Naive thymus-derived CD4-positive, alpha-beta T cell (primary cell): ENCODE results near the gene GAB3. TPM values are rescaled to one million over a fixed set of nuclear protein-coding genes. Genes with fewer than 3 reads are reported as not detected.

ENCODE experiments used
- ATAC-seq: fragments of 150-1000 bp; cut with Tn5 transposase; 2 replicates; pipeline ENCODE4 v1.10.0; 2021; ENCODE audit warnings: mild to moderate bottlenecking, moderate library complexity
- CTCF ChIA-PET: fragments of 350-600 bp; sonication (Branson Sonifier 250); formaldehyde crosslinking; loops from one replicate; lab custom pipeline; 2021; ENCODE audit warnings: antibody characterized with exemption; lab: Charles Lee
- POLR2A ChIA-PET: fragments of 350-600 bp; sonication (Branson Sonifier 250); formaldehyde crosslinking; loops from one replicate; lab custom pipeline; 2021; ENCODE audit warnings: antibody characterized with exemption, inconsistent platforms; lab: Charles Lee
- DNase-seq, 9 donors: peaks; one replicate each; pipeline versions ENCODE4 v3.0.0 to v3.0.0-alpha.2; 2020 to 2022; ENCODE audit warnings: mixed read lengths in 1 of 9
- H3K27ac ChIP-seq: one replicate; pipeline ENCODE4 v1.7.0; 2013; ENCODE audit warnings: mild to moderate bottlenecking, low read depth, low read length, moderate library complexity
- H3K27me3 ChIP-seq, 2 donors: one replicate each; pipeline ENCODE4 v1.7.0; 2013; ENCODE audit warnings: low read length in 2 of 2, mild to moderate bottlenecking in 2 of 2, moderate library complexity in 2 of 2; ENCODE audit not compliant: control insufficient read depth in 2 of 2, insufficient read depth in 2 of 2
- H3K36me3 ChIP-seq, 3 experiments: 1 replicate in 2 of 3; 2 replicates in 1 of 3; pipeline ENCODE4 v1.7.0; 2013; ENCODE audit warnings: low read length in 3 of 3, mild to moderate bottlenecking in 3 of 3, moderate library complexity in 1 of 3; ENCODE audit not compliant: insufficient read depth in 3 of 3, control insufficient read depth in 2 of 3
- H3K4me1 ChIP-seq, 2 donors: one replicate each; pipeline ENCODE4 v1.7.0; 2013; ENCODE audit warnings: low read length in 2 of 2, mild to moderate bottlenecking in 2 of 2, moderate library complexity in 1 of 2; ENCODE audit not compliant: control insufficient read depth in 2 of 2, insufficient read depth in 2 of 2
- H3K4me3 ChIP-seq: 2 replicates; pipeline ENCODE4 v1.7.0; 2013; ENCODE audit warnings: mild to moderate bottlenecking, low read length
- H3K9me3 ChIP-seq, 3 experiments: 1 replicate in 2 of 3; 2 replicates in 1 of 3; pipeline ENCODE4 v1.7.0; 2013; ENCODE audit warnings: low read length in 3 of 3; ENCODE audit not compliant: control insufficient read depth in 2 of 3
- H3K27ac Mint-ChIP-seq, 9 donors: one replicate each; pipeline ENCODE4 v1.8.0; 2020 to 2022; ENCODE audit warnings: mixed read lengths in 9 of 9, mild to moderate bottlenecking in 8 of 9, moderate library complexity in 5 of 9, inconsistent platforms in 2 of 9
- H3K27me3 Mint-ChIP-seq, 5 donors: one replicate each; pipeline ENCODE4 v1.8.0; 2021 to 2022; ENCODE audit warnings: mixed read lengths in 5 of 5, mild to moderate bottlenecking in 1 of 5
- H3K36me3 Mint-ChIP-seq, 5 donors: one replicate each; pipeline ENCODE4 v1.8.0; 2020 to 2022; ENCODE audit warnings: mixed read lengths in 5 of 5, mild to moderate bottlenecking in 3 of 5, inconsistent platforms in 1 of 5
- H3K4me1 Mint-ChIP-seq, 7 donors: one replicate each; pipeline ENCODE4 v1.8.0; 2020 to 2022; ENCODE audit warnings: mixed read lengths in 7 of 7, mild to moderate bottlenecking in 3 of 7, inconsistent platforms in 1 of 7
- H3K4me3 Mint-ChIP-seq, 10 donors: one replicate each; pipeline ENCODE4 v1.8.0; 2020 to 2022; ENCODE audit warnings: mild to moderate bottlenecking in 10 of 10, mixed read lengths in 10 of 10, moderate library complexity in 6 of 10, inconsistent platforms in 2 of 10
- H3K9me3 Mint-ChIP-seq, 11 donors: one replicate each; pipeline ENCODE4 v1.8.0; 2020 to 2022; ENCODE audit warnings: mixed read lengths in 11 of 11, mild to moderate bottlenecking in 4 of 11, inconsistent platforms in 1 of 11, moderate library complexity in 1 of 11
- intact Hi-C, 2 donors: fragments of 100-400 bp; cut with micrococcal nuclease; formaldehyde crosslinking; loops; one replicate each; pipeline ENCODE4 v1.15.1; 2023
- polyA plus RNA-seq, 2 donors: library from polyadenylated mRNA; unstranded; fragments of 300-500 nt; fragmentation: Illumina TruSeq; gene quantifications; one replicate each; pipeline ENCODE4 v1.2.3, GENCODE V29; 2021
- total RNA-seq, 6 experiments: library from RNA in 5 of 6; stranded (reverse) in 5 of 6; gene quantifications; 1 replicate in 5 of 6; 2 replicates in 1 of 6; pipeline ENCODE4 v1.2.3 and lab custom pipeline; 2021 to 2026

The GAB3 gene, protein sequence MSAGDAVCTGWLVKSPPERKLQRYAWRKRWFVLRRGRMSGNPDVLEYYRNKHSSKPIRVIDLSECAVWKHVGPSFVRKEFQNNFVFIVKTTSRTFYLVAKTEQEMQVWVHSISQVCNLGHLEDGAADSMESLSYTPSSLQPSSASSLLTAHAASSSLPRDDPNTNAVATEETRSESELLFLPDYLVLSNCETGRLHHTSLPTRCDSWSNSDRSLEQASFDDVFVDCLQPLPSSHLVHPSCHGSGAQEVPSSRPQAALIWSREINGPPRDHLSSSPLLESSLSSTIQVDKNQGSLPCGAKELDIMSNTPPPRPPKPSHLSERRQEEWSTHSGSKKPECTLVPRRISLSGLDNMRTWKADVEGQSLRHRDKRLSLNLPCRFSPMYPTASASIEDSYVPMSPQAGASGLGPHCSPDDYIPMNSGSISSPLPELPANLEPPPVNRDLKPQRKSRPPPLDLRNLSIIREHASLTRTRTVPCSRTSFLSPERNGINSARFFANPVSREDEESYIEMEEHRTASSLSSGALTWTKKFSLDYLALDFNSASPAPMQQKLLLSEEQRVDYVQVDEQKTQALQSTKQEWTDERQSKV
- total RNA-seq = 10 to 100 TPM in 2 of 5 experiments, 1 to 10 TPM in 3; 4.9 to 28.5 (median 6.3) TPM
- 1 to 10 TPM in 1 of 2 donors, under 1 TPM in 1; 0.77 to 1.7 TPM for polyA plus RNA-seq
- total RNA-seq (lab: John Stamatoyannopoulos, UW) = 9.0 reads per million, percentile 34 among the genes with 10 or more reads in this experiment

DNA sequence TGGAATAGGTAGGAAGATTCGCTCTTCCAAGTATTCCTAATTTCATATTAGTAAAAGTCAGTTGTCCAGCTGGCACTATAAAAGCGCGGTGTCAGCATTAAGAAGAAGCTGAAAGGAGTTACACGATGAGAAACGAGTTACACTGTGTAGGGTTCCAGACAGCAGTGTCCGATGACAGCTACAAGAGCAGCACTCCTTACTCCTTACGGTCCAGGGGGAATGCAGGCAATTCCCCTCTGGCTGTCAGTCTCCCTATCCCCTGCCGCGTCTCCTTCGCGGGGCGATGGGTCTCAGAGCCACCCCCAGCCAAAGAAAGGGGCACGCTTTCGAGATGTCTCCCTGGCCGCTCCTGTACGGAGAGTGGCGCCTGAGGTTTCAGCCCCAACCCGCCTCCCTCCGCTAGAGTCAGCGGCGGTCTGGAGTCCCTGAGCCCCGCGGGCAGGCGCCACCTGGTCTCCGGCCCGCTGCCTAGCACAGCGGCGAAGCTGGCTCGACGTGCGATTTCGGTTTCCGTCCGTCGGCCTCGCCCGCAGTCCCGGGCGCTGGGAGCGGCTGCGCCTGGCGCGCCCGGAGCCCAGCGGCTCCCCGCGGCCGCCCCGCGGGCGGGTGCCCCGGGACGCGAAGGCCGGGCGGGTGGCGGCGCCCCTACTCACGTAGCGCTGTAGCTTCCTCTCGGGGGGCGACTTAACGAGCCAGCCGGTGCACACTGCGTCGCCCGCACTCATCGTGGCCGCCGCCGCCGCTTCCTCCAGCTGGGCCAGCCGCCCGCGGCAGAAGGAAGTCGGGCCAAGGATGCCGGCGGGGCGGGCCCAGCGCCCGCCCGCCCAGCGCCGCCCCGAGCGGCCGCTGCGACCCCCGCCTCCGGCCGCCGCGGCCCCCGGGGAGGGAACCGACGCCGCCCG, at the start of gene GAB3:
Gene GAB3 (minus strand): TSS at position 777 of the 902 bp plus-strand sequence. CDS start 52 bp downstream, at position 725.
- H3K9me3 ChIP-seq = no peaks in the 10 kb centered on the region
- peaks cover 0 to 27% (median 18%) of the 10 kb centered on the region in 7 donors for H3K4me1 Mint-ChIP-seq
- H3K4me3 Mint-ChIP-seq = peak within 1 kb of the TSS; percentile 71 to 85 (median 80)
- DNase-seq = peak; percentile 20 to 46 (median 41)
- intact Hi-C loops = loop anchor here (1.0 kb wide), 1 partner anchor 12 kb away; the partner anchor contains the start of gene DKC1 (in 2 of the 2)
- peaks cover 0 to 14% (median 0%) of the 10 kb centered on the region in 5 donors for H3K27me3 Mint-ChIP-seq
- no peaks in the 10 kb centered on the region for H3K9me3 Mint-ChIP-seq
- H3K4me3 ChIP-seq = peak within 1 kb of the TSS; percentile 51
- H3K36me3 Mint-ChIP-seq = peaks cover 0 to 6% (median 0%) of the 10 kb centered on the region in 5 donors
- peak; percentile 77 for ATAC-seq
- CTCF ChIA-PET = interaction anchor here (1.0 to 3.1 kb wide), 8 partner anchors 12 to 92 kb away, joined by 3 to 14 read pairs (median 4); partner anchors contain the start of gene DKC1
- peak within 1 kb of the TSS; percentile 62 for H3K27ac ChIP-seq
- H3K36me3 ChIP-seq = no peaks in the 10 kb centered on the region
- peaks cover 12 to 17% of the 10 kb centered on the region in 2 donors for H3K4me1 ChIP-seq
- POLR2A ChIA-PET = interaction anchor here (0.8 to 4.5 kb wide), 10 partner anchors 10 to 202 kb away, joined by 3 to 40 read pairs (median 3); partner anchors contain the start of gene DKC1
- H3K27me3 ChIP-seq = no peaks in the 10 kb centered on the region
- H3K27ac Mint-ChIP-seq = peak within 1 kb of the TSS; percentile 43 to 82 (median 59)

DNA sequence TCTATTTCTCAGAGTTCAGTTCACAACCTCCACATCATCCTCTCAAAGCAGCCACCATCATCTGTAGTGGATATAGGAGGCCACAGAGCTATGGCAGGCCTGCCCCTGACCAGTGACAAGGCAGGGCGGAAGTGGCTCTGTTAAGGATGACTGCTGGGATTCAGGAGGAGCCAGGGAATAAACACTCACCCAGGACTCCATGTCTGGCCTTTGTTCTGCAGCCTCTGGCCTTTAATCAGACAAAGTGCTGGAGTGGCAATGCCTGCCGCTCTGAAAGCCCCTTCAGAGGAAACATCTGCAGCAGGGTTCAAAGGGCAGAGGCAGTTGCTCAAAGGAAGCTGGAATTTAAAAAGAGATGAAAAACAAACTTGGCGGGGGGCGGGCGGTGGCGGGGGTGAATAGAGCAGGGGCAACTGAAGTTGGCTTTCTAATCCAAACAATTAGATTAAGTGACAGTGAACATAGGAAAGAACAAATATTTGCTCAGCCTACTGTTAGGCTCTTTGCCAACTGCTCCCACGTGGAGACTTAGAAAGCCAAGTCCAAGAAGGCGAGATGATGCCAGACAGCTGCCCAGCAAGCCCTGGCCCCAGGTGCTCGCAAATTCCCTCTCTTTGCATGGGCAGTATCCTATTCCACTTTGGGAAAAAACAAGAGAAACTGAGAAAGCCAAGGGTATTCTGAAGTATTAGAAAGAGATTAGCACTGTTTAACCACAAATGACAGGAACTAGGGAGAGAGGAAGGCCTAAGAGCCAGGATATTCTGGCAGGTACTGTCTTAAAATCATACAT, 48.9 kb upstream of the GAB3 start:
- no peaks in the 10 kb centered on the region for H3K27me3 ChIP-seq
- H3K36me3 Mint-ChIP-seq = peaks cover 0 to 12% (median 0%) of the 10 kb centered on the region in 5 donors
- intact Hi-C loops = loop anchor here (5.0 to 10.0 kb wide), 2 partner anchors 43 to 815 kb away; partner anchors contain the start of genes SPRY3 (in 1 of the 2) and TMLHE (in 1 of the 2)
- peaks cover 0 to 40% of the 10 kb centered on the region in 2 donors for H3K4me1 ChIP-seq
- CTCF ChIA-PET = no interaction called here
- DNase-seq (no peak), ATAC-seq (no peak)
- H3K27ac Mint-ChIP-seq = peak overlapping the region; percentile 22 to 84 (median 57)
- H3K27ac ChIP-seq = peak overlapping the region; percentile 39
- no peak overlapping the region for H3K4me3 ChIP-seq
- H3K4me1 Mint-ChIP-seq = peaks cover 20 to 73% (median 58%) of the 10 kb centered on the region in 7 donors
- H3K9me3 Mint-ChIP-seq = no peaks in the 10 kb centered on the region
- POLR2A ChIA-PET = interaction anchor here (1.7 kb wide), 1 partner anchor 37 kb away, joined by 6 read pairs; the partner anchor contains the start of gene DKC1
- no peaks in the 10 kb centered on the region for H3K27me3 Mint-ChIP-seq
- no peaks in the 10 kb centered on the region for H3K36me3 ChIP-seq
- H3K4me3 Mint-ChIP-seq = peak overlapping the region in 9 of 10 donors; percentile 31 to 77 (median 50)
- no peaks in the 10 kb centered on the region for H3K9me3 ChIP-seq

DNA sequence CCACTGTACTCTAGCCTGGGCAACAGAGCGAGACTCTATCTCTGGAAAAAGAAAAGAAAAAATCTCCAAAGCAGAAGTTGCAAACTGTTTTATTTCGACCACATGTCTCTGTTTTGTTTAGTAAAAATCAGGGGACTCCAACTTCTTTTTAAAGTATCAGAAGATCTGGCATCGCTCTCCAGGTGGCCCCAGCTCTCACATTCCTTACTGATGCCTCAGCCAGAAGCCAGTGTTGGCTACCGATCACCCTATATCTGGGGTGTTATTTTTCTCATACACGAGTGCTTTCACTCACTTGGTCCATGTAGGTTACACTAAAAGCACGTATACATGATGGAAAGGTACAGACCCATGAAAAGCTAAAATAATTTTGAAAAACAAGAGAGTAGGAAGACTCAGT, 46.1 kb upstream of the GAB3 start:
- CTCF ChIA-PET = no interaction called here
- Histone ChIP-seq H3K4me1 (peaks cover 0 to 28% of the 10 kb centered on the region in 2 donors), H3K4me3 (no peak overlapping the region), H3K27me3 (no peaks in the 10 kb centered on the region), H3K36me3 (no peaks in the 10 kb centered on the region), H3K9me3 (no peaks in the 10 kb centered on the region), H3K27ac (no peak overlapping the region)
- H3K4me3 Mint-ChIP-seq = no peak overlapping the region
- POLR2A ChIA-PET = interaction anchor here (0.6 kb wide), 1 partner anchor 22 kb away, joined by 3 read pairs; no protein-coding TSS in a partner anchor
- ATAC-seq (no peak), DNase-seq (no peak)
- no peaks in the 10 kb centered on the region for H3K9me3 Mint-ChIP-seq
- intact Hi-C loops = no loop called here
- H3K4me1 Mint-ChIP-seq = peaks cover 14 to 57% (median 34%) of the 10 kb centered on the region in 7 donors
- peaks cover 0 to 12% (median 0%) of the 10 kb centered on the region in 5 donors for H3K36me3 Mint-ChIP-seq
- no peaks in the 10 kb centered on the region for H3K27me3 Mint-ChIP-seq
- H3K27ac Mint-ChIP-seq = peak overlapping the region in 2 of 9 donors; percentile 28 to 29

DNA sequence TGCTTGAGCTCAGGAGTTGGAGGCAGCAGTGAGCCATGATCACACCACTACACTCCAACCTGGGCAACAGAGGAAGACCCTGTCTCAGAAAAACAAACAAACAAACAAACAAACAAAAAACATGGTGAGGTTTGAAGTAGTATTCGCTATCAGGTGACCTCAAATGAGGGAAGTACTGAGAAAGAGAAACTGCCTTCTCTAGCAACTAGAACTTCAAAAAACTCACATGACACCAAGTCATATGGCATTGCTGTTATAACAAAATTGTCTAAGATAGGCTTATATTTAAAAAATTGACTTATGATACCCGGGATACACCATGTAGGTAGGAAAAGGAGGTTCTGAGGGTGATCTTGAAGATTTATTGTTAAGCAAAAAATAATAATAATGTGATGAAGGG, 44.1 kb upstream of the GAB3 start:
- ChIA-PET POLR2A (interaction anchor here (2.2 kb wide), 1 partner anchor 12 kb away, joined by 9 read pairs; no protein-coding TSS in a partner anchor), CTCF (no interaction called here)
- no peak overlapping the region for H3K4me3 ChIP-seq
- Mint-ChIP-seq H3K36me3 (peaks cover 0 to 20% (median 3%) of the 10 kb centered on the region in 5 donors), H3K27me3 (no peaks in the 10 kb centered on the region), H3K4me3 (no peak overlapping the region), H3K27ac (no peak overlapping the region), H3K4me1 (peaks cover 9 to 43% (median 19%) of the 10 kb centered on the region in 7 donors), H3K9me3 (no peaks in the 10 kb centered on the region)
- ATAC-seq (no peak), DNase-seq (no peak)
- intact Hi-C loops = no loop called here
- H3K9me3 ChIP-seq = no peaks in the 10 kb centered on the region
- H3K36me3 ChIP-seq = no peaks in the 10 kb centered on the region
- H3K4me1 ChIP-seq = peaks cover 0 to 12% of the 10 kb centered on the region in 2 donors
- H3K27me3 ChIP-seq = no peaks in the 10 kb centered on the region
- no peak overlapping the region for H3K27ac ChIP-seq

DNA sequence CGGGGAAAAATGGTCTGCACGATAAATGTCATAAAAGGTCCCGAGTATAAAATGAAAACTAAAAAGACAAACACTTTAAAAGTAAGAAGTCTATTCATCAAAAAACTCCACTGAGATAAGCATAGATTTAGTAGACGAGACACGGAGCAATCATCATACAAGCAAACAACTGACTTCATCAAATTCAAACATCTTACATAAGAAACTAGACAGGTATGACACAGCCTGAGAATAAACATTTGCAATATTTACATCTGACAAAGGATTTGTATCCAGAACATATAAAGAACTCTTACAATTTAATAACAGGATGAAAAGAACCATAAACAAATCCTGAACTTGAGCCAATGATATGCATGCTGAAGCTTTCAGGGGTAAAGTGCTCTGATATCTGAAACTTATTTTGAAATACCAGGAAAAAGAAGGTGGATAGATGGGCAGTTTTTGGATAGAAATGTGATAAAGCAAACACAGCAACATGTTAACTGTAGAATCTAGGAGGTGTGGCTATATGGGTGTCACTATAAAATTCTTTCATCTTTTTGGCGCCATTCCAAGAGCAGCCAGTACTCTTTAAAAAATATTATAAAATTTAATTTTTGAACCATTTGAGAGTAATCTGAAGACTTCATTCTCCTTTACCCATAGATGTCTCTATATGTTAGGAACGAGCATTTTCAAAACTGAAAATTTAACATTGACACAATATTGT, 42.4 kb upstream of the GAB3 start:
- H3K27me3 Mint-ChIP-seq = no peaks in the 10 kb centered on the region
- POLR2A ChIA-PET = interaction anchor here (2.2 kb wide), 1 partner anchor 10 kb away, joined by 9 read pairs; no protein-coding TSS in a partner anchor
- H3K4me3 Mint-ChIP-seq = no peak overlapping the region
- ATAC-seq = no peak
- DNase-seq = no peak
- intact Hi-C loops = no loop called here
- H3K36me3 Mint-ChIP-seq = peaks cover 0 to 27% (median 4%) of the 10 kb centered on the region in 5 donors
- H3K9me3 Mint-ChIP-seq = no peaks in the 10 kb centered on the region
- Histone ChIP-seq H3K27me3 (no peaks in the 10 kb centered on the region), H3K36me3 (no peaks in the 10 kb centered on the region), H3K4me1 (no peaks in the 10 kb centered on the region), H3K9me3 (no peaks in the 10 kb centered on the region), H3K27ac (no peak overlapping the region), H3K4me3 (no peak overlapping the region)
- H3K4me1 Mint-ChIP-seq = peaks cover 0 to 27% (median 5%) of the 10 kb centered on the region in 7 donors
- CTCF ChIA-PET = no interaction called here
- H3K27ac Mint-ChIP-seq = no peak overlapping the region
